ENCODE data around the gene PRDM2.

Gene PRDM2

DNA sequence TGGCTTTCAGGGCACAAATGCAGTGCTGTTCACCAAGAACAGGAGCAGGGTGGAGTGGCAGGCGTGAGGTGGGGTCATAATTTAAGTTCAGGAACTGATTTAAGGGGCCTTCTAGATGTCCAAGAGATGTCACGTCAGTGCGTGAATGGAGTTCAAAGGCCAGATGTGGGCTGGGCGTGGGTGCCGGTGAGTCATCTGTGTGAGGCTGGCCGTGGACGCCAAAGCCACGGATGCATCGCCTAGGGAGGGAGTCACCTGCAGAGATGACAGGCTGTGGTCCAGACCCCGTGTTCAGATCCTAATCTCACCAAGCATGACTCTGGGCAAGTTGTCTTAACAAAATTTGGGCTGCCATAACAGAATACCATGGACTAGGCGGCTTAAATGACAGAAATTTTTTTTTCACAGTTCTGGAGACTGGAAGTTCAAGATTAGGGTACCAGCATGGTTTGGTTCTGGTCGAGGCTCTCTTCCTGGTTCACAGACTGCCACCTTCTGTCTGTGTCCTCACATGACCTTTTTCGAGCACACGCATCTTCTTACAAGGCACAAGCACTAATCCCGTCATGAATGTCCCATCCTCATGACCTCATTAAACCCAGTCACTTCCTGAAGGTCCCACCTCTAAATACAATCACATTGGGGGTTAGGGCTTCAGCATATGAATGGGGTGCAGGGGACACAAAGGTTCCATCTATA is 109.6 kb downstream of the PRDM2 start:
- in situ Hi-C loops (cut with HindIII; ENCODE audit: low sequenced_read_pairs), result no loop called here

DNA sequence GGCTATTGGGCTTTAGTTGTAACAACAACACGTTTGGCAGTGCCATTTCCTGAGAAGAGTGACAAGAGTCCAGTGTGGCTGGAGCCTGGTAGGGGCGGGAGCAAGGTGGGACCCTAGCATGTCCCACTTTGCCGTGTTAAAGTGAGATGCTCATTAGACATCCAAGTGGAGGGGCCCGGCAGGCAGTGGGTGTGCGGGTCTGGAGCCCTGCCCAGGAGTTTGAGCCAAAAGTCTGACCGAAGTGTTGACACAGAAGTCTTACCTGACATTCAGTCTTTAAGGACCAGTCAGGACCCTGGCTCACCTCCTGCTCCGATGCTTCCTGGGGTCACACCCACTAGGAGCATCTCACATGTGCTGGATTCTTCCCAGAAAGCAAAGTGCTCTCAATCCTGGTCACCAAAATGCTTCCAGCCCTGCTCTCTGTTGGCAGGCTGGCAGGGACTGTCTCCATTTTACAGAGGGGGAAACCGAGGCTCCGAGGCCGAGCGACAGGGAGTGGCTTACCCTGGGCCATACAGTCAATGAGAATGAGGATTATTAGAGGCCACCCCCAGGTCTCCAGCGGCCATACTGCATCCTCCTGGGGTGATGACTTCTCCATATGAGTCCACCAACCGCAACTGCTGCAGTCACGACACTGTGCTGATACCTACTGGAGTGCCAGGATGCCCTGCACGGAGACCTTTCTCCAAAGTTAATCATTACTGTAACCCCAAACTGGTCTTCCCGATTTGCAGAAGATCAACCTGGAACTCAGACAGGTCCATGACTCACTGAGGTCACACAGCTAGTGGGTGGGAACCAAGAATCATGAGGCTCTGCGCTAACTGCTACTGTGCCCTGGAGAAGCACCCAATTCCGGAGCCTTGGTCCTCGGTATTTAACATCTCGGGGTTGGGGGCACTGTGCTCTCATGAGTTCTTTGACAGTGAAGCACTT is 112.7 kb downstream of the PRDM2 start:
- in situ Hi-C loops (cut with HindIII; ENCODE audit: low sequenced_read_pairs), result no loop called here

DNA sequence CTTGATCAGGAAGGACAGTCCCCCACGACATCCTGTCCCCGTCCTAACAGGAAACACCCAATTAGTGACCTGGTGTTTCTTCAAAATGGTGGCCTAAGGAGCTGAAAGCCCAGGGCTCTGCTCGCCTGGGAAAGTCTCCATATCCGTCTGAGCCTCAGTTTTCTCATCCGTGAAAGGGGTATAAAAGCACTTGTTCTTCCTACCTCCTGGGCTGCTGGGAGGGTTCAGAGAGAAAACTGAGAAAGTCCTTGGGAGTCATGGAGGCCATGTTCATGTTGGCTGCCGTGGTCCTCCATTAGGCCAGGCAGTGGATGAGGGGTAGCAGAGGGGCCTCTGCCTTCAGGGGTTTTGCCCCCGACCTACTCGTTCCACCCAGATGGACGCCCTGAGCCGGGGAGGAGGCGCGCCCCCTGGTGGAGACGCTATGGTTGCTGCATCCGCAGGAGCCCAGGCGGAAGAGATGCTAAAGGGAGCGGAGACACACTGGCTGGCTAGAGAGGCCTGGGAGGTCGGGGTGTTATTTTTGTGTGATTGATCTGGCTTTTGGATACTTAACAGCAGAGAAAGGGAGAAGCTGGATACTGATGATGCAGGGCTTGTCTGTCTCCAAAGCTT is 113.5 kb downstream of the PRDM2 start:
- in situ Hi-C loops (cut with HindIII; ENCODE audit: low sequenced_read_pairs), result no loop called here

DNA sequence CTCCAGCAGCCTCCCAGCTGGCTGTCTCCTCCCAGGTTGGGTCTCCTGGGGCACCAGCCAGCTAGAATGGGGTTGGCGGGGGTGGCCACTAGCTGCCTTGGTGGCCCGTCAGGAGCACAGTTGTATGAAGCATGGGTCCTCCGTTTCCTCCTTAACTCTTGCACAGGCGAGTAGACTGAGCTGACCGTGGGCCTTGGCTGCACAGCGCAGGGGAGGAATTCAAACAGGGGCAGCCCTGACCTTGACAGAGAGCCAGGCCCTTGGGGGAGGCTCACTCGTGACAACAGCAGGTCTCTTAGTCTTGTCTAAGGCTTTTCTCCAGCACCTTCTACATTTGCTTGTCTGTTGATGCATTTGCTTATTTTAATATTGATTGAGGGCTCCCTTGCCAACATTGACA is 114.1 kb downstream of the PRDM2 start:
- in situ Hi-C loops (cut with HindIII; ENCODE audit: low sequenced_read_pairs), result no loop called here

DNA sequence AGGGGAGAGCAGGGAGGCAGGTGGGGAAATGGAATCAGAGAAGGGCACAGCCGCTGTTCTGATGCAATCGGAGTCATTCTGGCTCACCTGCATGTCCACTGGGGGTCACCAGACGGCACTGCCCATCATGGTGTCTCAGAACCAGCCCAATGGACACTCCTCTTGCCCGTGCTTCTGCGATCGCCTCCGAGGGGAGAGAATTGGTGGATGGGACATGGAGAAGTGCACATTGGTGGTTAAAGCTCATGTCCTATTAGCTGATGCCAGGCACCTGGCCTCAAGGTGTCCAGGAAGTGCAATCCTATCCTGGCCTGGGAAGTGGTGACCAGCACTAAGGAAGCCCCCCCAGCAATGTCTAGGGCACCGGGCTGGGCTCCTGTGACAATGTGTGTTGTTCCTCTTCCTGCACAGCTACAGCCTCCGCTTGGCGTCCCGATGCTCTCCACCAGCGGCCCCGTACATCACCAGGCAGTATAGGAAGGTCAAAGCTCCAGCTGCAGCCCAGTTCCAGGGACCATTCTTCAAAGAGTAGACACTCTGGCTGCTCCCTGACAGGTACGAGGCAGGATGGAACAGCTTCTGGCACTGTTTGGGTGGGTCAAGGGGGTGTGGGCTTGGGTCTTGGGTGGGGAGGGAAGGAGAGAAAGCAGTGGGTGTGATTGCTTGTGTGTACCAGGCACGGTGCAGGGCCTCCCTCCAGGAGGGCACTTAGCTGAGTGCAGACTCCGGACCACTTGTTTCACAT is 116.2 kb downstream of the PRDM2 start:
- in situ Hi-C loops (cut with HindIII; ENCODE audit: low sequenced_read_pairs), result no loop called here

DNA sequence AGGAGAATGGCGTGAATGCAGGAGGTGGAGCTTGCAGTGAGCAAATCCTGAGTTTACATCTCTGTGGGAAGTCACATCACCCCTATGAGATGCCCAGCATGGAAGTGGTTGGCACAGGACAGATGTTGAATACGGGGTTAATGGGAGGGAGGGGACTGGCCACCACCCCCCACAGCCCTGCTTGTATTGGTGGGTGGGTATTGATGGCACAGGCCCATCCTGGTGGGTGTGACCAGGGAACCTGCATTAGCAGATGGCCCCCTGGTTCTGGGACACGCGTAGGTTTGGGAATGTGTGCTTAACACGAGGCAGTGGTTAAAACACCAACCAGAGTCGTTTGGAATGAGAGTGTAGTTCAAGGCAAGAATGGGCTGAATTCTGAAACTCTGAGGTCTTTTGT is 117.9 kb downstream of the PRDM2 start:
- in situ Hi-C loops (cut with HindIII; ENCODE audit: low sequenced_read_pairs), result no loop called here

DNA sequence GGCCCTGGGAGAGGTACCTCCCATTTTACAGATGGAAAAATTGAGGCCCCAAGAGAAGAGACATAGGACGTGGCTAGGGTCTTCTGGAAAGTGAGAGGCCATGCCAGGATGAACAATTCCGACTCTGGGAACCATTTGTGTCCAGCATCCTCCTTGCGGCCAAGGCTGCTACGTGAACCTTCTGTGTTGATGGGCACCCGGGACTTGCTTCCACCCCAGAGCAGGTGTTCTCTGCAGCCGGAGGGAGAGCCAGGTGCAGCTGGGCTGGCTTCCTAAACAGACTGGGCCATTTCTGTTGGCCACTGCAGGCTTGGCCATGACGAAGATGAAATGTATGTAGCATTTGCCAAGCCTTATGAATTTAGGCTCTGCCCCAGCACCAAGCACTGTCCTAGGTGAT is 118.9 kb downstream of the PRDM2 start:
- in situ Hi-C loops (cut with HindIII; ENCODE audit: low sequenced_read_pairs), result no loop called here

DNA sequence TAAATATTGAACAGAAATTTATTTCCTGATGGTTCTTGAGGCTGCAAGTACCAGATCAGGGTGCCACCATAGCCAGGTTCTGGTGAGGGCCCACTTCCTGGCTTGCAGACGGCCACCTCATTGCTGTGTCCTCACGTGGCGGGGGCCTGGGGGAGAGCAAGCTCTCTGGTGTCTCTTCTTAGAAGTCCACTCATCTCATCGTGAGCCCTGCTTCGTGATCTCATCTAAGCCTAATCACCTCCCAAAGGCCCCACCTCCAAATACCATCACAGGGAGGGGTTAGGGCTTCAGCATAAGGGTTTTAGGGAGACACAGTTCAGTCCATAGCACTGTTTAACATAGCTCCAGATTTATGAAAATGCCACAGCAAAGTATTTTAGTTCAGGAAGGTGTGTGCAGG is 119.7 kb downstream of the PRDM2 start:
- in situ Hi-C loops (cut with HindIII; ENCODE audit: low sequenced_read_pairs), result no loop called here

DNA sequence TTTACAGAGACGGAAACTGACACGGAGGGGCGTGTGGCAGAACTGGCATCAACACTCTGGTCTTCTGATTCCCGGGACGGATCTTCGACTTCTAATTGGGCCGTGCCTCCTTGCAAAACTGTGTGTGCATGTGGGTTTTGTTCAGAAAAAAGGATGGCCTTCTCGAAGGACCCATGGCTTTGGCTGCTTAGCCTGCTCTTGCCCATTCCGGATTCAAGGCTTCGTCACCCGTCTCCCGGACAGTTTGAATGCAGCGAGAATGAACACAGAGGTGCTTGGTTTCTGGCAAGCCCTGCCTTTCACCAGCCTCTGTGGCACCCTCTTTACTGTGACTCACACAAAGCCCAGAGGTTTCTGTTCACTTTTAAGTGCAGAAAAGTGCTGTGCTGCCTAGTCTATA is 120.1 kb downstream of the PRDM2 start:
- in situ Hi-C loops (cut with HindIII; ENCODE audit: low sequenced_read_pairs), result no loop called here

DNA sequence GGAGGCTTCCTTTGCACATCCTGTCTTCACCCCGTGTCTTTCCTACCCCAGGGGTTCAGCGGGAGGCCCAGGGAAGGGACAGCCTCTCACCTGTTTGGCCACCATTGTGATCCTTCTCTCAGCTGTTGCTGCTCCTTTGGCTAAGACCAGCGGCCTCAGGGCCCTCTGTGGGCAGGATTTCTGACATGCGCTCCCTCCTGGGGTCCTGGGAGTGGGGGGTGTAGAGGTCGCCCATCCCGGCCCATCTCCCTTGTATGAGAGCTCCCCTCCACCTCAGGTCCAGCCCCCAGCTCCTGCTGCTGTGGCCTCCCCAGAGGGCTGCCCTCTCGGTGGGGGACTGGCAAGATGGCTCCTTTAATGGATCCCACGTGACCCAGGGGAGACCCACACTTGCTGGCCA is 120.5 kb downstream of the PRDM2 start:
- in situ Hi-C loops (cut with HindIII; ENCODE audit: low sequenced_read_pairs), result no loop called here

DNA sequence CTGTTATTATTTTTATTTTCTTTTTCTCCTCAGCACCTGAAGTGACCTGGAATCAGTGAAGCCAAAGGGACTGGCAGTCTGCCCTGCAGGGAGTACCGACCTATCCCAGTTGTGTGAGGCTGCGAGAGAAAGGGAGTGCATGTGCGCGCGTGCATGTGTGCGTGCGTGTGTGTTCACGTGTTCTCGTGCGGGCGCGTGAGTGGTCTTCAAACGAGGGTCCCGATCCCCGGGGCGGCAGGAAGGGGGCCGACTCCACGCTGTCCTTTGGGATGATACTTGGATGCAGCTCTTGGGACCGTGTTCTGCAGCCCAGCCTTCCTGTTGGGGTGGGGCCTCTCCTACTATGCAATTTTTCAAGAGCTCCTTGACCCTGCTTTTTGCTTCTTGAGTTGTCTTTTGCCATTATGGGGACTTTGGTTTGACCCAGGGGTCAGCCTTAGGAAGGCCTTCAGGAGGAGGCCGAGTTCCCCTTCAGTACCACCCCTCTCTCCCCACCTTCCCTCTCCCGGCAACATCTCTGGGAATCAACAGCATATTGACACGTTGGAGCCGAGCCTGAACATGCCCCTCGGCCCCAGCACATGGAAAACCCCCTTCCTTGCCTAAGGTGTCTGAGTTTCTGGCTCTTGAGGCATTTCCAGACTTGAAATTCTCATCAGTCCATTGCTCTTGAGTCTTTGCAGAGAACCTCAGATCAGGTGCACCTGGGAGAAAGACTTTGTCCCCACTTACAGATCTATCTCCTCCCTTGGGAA is 123.3 kb downstream of the PRDM2 start:
- in situ Hi-C loops (cut with HindIII; ENCODE audit: low sequenced_read_pairs), result no loop called here

DNA sequence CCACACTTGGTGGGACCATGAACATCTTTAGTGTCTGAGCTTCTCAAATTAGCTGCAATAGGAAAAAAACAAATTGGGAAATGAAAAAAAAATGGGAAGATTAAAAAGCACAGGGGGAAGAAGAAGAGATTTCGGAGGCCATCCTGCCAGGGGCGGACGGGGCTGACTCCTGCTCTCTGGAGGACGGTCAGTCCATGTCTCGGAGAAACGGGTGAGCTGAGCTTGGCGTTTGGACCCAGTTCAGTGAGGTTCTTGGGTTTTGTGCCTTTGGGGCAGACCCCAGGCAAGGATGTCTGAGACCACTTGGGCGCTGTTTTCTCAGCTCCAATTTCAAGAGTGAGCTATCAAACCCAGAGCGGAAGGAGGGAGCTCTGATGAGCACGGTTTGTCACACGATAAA is 123.9 kb downstream of the PRDM2 start:
- in situ Hi-C loops (cut with HindIII; ENCODE audit: low sequenced_read_pairs), result no loop called here

DNA sequence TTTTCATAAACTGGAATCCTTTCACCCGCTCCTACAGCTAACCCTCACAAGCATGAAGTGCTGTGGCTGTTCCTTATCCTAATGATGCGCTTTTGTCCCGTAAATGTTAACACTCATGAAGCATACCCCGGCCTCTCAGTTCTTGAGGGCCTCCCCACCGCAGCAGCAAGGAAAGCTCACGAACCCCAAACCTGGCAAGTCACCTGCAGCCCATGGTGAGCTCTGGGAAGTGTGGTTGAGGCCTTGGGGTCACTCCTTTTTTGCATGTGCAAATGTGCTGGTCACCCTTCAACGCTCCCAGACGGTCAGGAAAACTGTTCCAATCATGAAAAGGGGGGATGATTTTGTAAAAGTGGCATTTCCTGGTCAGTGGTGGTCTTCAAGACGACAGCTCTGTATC is 124.6 kb downstream of the PRDM2 start:
- in situ Hi-C loops (cut with HindIII; ENCODE audit: low sequenced_read_pairs), result no loop called here

DNA sequence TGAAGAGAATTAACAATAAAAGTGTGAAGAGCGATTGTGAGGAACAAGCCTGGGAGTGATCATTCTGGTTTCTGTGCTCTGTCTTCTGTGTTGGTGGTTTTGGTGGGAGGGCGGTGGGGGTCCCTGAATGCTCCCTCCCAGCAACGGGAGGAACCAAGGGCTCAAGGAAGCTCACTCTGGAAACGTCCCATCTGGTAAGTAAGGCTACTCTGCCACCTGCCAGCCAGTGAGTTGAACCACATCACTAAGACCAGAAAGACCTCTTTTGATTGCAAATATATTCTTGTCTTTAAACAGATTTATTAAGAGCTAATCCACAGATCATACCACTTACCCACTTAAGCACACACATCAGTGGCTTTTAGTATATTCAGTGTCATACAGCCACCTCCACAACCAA is 125.0 kb downstream of the PRDM2 start:
- in situ Hi-C loops (cut with HindIII; ENCODE audit: low sequenced_read_pairs), result no loop called here

DNA sequence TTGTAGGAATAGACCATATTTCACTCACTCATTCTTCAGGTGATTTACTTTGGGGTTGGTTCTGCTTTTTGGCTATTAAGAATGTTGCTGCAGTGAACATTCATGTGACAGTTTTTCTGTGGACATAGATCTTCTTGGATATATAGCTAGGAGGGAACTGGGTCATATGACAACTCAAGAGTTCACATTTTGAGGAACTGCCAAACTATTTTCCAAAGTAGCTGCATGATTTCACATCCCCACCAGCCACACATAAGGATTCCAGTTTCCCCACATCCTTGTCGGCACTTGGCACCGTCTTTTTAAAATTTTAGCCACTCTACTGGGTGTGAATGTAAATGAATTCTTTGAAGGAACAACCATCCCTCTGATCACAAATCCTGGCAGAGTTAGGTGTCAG is 126.0 kb downstream of the PRDM2 start:
- in situ Hi-C loops (cut with HindIII; ENCODE audit: low sequenced_read_pairs), result no loop called here

DNA sequence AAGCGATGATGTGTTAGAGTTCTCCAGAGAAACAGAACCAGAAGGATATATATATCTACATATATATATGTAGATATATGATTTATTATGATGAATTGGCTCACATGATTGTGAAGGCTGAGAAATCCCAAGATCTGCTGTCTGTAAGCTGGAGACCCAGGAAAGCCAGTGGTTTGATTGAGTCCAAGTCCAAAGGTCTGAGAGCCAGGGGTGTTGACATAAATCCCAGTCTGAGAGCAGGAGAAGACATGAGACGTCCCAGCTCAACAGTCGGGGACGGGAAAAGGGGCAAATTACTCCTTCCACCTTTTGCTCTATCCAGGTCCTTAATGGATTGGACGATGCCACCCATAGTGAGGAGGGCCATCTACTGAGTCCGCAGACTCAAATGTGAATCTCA is 126.6 kb downstream of the PRDM2 start:
- in situ Hi-C loops (cut with HindIII; ENCODE audit: low sequenced_read_pairs), result no loop called here

DNA sequence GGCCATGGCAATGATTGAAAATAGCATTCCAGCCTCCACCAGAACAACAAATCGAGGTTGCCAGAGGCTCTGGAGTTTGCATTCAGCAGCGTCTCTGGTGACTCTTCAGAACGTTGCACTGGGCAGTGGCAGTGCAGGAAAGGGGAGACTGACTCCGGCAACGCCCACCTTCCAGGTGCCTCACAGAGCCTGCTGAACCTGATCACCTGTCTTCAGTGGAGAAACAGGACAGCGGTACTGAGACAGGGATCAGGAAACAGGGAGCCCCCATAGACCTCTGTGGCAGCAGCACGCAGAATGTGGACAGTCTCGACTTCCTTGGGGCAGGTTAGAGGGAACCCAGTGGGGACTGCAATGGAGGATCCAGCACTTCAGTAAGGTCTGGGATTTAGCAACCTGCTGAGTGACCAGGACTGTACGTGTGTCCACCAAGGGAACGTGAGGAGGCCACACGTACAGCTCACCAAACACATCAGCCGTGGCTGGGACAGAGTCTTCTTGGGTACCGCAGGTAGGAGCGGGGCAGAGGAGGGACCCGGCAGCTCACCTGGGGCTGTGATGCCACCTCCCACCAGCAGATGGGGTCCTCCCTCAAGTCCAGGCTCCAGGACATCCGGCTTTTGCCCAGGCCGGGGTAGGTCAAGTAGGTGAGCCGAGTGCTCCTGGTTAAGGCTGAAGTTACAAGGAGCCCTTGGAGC is 128.6 kb downstream of the PRDM2 start:
- in situ Hi-C loops (cut with HindIII; ENCODE audit: low sequenced_read_pairs), result no loop called here

DNA sequence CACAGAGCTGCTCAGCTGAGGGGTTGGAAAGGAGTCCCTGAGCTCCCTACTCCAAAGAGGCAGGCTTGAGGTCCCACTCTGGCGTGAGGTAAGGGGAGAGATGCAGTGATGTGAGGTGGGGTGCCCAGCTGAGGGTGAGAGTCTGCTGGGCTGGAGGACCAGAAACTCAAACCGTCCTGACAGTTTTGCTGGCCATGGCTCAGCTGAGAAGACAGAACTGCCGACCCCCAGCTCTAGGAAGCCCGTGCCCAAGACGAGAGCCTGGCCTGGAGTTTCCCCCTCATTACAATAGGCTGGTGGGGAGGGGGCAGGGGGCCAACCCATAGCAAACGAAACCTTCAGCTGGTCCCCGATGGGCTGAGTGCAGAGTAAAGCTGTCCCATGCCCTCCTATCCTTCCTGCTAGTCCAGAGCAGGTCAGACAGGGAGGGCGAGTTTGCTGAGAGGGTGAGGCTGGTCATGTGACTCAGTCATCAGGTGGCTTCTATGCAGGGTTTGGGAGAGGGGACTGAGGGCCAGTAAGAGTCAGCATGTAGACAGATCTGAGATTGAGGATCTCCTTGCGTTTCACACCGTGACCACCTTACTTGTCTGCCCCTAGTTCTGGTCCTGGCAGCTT is 129.3 kb downstream of the PRDM2 start:
- in situ Hi-C loops (cut with HindIII; ENCODE audit: low sequenced_read_pairs), result no loop called here

DNA sequence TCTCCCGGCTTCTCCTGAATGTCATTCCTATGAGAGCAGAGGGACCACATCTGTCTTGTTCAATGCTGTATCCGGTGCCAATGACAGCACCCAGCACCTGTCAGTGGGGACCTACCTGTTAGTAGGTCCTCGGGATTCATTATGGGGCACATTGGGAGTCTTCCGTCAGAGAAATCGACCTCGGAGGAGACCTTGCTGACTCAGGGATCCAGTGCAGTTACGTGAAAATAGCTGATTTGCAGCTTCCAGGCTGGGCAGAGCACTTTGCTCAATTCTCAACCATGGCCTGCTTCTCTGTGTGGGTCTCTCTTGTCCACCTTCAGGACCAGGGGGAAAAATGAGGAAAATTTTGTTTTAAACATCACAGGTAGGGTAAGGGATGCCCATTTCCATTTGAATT is 130.2 kb downstream of the PRDM2 start:
- in situ Hi-C loops (cut with HindIII; ENCODE audit: low sequenced_read_pairs), result no loop called here
